NCI-H1417 (cell line): ENCODE results near the gene RASGRF2.
A peak's percentile ranks its signal among the peaks of the same experiment; 100 is the strongest.

ENCODE experiments used
- DNase-seq, 3 experiments: peaks; one replicate each; lab custom pipeline; 2025; lab: John Stamatoyannopoulos, UW

The RASGRF2 gene

GRCh38 chr5:81169924-81170323 lies 209.8 kb downstream of the RASGRF2 start:
- no peak for DNase-seq

DNA sequence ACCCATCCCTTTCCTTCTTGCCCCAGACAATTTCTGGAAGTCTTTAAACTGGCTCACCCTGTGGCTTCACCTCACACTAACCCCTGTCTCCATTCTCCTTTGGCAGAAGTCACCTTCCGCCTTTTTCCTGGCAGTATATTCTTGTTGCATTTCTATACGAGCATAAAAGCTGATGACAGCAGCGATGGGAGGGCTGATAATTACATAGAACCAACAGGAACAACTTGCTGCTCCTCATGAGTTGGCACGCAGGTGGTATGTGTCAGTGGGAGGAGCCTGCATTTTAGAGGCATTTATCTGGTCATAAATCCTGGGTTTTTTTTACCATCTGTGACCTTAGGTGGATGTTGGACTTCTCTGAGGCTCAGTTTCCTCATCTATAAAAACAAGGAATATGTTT lies 211.6 kb downstream of the RASGRF2 start:
- peak in 2 of 3 experiments; percentile 41 to 76 for DNase-seq

DNA sequence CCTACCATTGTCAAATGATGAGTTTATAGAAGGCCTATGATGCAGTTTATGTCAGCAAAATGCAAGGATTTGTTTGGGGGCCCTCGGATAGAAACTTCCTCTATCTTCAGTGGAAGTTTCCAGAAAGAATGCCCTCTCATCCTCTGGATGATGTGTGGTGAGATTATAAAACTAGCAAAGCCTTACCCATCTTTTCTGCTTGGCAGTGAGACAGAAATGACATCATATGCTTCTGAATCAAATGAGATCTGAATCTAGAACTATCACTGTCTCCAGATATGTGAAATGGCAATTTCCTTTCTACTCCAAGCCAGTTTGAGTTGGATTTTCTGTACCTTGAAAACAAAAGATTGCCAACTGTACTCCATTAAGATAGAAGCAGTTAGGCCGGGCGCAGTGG lies 212.5 kb downstream of the RASGRF2 start:
- DNase-seq = no peak

- no peak for DNase-seq
Observed at GRCh38 chr5:81177061-81177460, 216.9 kb downstream of the RASGRF2 start.

DNA sequence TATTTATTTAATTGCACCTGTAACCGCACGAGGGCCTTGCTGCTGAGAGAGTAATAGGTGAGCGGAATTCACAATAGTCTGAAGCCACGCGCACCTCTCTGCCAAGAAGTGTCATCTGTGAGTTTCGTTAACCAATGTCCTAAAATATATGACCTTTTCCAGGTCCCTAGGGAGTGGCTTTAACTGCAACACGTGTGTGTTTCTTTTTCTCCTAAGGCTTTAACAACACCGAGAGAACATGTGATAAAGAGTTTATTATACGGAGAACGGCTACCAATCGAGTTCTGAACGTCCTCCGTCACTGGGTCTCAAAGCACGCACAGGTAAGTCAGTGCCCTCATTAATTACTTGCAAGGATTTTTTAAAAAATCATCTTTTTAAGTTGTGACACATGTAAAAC lies 219.8 kb downstream of the RASGRF2 start:
- no peak for DNase-seq

GRCh38 chr5:81180780-81181460 lies 220.8 kb downstream of the RASGRF2 start:
- DNase-seq = peak in 1 of 3 experiments; percentile 32

DNA sequence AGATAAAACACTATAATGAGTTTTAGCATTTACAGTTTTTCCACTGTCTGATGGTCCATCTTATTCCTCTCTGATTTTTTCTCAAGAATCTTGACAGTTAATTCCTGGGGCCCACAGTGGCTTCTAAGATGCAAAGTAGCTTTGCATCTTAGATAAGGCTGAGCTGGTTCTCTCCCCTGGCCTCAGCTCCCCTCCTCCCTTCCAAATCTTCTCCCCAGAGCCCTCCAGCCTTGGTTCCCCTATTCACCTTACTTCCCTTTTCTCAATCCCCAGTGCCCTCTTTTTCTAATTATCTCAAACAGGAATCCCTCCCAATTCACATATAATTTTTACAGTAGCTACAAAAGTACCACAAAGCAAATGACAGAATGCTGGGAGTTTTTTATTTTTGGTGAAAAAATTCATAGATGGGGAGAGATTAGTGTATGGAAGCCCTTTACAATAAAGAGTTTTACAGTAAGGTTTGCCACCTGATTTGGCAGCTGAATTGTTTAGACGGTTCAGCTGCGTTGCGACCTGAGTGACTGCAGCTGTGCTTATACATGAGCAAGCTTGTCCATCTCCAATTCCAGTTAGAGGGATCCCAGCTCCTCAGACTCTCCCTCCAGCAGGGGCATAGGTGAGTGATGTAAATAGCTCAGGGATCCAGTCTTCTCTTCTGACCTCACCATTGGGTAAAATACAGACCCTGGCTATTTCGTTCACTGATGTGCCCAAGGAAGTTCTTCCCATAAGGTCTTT lies 221.6 kb downstream of the RASGRF2 start:
- peak in 1 of 3 experiments; percentile 34 for DNase-seq

GRCh38 chr5:81182396-81183390 lies 222.5 kb downstream of the RASGRF2 start:
- no peak for DNase-seq

GRCh38 chr5:81183811-81184748 lies 223.9 kb downstream of the RASGRF2 start:
- peak; percentile 69 to 92 (median 91) for DNase-seq

- no peak for DNase-seq
Observed at GRCh38 chr5:81184749-81185110, 224.6 kb downstream of the RASGRF2 start.

DNA sequence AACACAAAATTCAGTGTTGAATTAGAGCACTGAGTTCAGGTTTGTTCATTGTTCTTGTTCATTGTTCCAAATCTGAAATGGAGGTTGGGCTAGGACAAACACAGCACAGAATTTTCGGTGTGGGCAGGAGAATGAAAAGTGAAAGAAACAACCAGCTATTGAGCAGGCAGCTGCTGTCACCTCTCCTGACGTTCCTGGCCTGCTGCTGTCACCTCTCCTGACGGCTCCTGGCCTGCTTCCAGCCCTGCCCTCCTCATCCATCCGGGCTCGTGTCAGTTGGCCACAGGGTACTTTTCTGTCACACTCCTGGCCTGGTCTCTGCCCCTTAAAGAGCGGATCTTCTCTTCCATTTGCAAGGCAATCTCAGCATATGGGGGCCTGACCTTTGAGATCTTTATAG lies 227.7 kb downstream of the RASGRF2 start:
- DNase-seq = peak in 2 of 3 experiments; percentile 9 to 35

DNA sequence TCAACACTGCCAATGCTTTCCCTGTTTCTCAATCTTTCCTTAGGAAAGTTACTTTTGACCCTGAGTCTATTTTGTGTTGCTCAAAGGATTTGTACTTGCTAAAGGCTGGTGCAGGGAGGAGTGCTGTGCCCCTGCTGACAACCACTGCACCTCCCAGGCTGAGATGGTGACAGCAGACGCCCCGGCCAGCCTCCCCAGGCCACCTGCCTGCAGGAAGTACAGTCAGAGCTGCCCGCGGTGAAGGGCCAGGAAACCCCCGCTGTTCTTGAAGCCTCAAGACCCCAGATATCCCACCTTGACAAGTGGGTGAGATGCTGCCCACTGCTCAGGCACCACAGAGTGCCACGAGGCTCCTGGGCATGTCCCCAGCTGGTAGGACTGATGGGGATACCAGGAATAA lies 228.8 kb downstream of the RASGRF2 start:
- DNase-seq = no peak

GRCh38 chr5:81189875-81190498 lies 229.8 kb downstream of the RASGRF2 start:
- no peak for DNase-seq

- no peak for DNase-seq
Observed at GRCh38 chr5:81191726-81192372, 231.7 kb downstream of the RASGRF2 start.

DNA sequence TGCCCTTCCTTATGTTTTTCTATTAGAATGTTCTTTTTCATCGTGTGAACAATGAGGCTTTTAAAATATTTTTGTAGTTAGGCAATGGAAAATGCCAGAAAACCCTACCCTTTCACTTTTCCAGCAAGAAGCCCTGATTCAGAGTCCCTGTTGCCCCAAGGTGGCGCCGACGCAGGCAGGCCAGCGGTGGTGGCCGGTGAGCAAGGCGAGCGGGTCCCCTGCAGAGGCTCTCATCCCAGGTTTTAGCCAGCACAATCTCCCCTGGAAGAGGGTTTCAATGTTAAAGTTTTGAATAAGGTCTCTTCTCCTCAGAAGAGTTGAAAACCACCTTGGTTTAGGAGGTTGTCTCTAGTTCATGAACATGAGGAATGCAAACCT lies 232.2 kb downstream of the RASGRF2 start:
- DNase-seq = no peak

DNA sequence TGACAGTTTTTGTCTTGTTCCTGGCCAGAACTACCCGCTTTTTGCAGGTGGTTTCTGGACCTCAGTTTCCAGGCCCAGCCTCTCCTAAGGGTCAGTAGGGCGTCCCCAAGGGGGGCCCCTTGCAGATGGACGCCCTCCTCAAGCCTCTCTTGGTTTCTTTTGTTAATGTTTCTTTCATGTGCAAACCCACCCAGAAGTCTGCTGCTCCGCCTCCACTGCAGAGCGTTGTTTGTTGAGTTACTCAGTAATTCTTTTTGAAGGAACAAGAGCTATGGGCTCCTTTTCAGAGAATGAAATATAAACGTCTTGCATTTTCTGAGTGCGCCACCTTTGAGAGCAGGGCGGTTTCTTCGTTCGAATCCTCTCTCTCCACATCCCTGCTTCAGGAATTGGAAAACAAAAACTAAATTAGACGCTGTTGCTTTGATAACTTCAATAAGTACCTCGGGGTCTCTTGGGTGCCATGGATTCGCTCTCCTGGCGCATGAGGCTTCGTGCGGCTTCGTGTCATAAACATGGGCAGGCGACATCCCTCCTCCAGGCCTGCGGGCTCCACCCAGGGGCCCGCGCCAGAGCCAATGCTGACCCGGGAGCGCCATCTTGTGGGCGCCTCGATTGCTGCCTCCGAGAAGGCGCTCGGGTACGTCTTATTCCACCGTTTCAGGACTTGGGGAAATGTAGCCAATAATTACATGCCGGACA lies 234.6 kb downstream of the RASGRF2 start:
- DNase-seq = peak; percentile 5 to 85 (median 32)

GRCh38 chr5:81195335-81195929 lies 235.3 kb downstream of the RASGRF2 start:
- DNase-seq = no peak

DNA sequence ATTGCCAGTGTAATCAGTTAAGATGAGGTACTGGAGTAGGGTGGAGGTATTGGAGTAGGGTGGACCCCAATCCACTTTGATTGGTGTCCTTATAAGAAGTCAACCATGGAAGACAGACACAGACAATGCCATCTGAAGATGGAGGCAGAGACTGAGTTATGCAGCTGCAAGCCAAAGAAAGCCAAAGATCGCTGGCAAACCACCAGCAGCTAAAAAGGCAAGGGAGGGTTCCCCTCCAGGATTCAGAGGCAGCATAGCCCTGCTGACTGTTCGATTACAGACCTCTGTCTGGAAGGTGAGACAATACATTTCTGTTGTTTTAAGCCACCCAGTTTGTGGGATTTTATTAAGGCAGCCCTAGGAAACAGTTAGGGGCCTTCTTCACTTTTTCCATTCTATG lies 242.5 kb downstream of the RASGRF2 start:
- no peak for DNase-seq

DNA sequence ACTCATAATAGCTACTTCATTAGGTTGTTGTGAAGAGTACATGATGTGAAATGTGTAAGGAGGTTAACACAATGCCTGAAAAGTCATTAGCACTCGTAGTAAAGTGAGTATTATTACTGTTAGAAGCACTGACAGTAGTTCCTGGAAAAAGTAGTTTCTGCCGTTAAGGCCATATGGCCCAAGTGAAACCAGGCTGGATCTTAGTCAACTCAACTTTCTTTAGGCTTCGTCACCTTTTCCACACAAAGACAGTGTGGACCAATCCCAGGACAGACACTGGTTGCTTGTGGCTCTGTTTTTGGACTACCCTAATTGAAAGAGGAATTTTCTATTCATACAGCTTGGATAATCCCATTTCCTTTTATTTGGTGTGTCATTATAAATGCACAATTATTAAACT lies 243.6 kb downstream of the RASGRF2 start:
- DNase-seq = no peak
